OCI-M2 (cell line): ENCODE data around the gene MSI2.

Experiments
- DNase-seq: peaks from one replicate; lab custom pipeline; 2025; ENCODE audit not compliant: unreplicated experiment; lab: John Stamatoyannopoulos, UW

MSI2 gene

DNA sequence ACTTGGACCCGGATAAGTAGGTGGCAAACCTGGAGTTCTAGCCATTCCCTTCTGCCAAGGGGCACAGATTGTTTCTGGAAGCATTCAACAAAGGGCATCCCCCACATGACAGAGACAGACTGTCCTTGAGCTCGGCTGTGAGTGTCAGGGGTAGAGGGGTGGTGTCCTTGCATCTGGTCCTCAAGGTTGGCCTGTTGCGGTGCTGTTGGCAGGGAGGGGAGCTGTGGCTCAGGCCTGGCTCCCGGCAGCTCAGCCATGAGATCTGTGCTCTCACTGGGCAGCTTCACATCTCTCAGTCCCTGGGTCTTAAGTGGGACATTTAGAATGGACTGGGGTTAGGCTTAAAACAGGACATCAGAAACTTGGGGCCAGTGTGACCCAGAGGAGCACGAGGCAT, 468.4 kb downstream of the MSI2 start:
- no peak for DNase-seq

DNA sequence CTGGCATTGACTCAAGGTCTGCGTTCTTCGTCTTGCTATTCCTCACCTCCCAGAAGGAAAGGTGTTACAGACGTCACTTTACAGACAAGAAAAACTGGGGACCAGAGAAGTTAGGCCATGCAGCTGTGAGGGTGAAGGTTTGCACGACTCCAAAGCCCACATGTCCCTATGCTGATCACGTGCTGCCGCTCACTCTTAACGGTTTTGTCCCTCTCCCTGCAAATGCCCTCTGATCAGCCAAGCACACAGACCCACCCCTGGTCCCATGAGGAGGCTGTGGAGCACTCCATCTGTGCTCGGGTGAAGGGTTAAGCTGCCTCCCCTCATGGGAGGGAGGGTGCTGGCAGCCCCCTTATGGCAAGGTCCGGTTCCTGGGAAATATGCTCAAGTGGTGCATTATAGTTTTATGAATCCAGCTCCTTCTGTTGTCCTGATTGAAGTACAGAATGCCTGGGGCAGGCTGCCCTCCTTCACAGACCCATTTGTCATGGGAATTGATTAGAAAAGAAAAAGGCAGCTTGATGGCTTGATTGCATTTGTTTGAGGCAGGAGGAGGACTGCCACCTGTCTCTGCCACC, 470.0 kb downstream of the MSI2 start:
- no peak for DNase-seq

DNA sequence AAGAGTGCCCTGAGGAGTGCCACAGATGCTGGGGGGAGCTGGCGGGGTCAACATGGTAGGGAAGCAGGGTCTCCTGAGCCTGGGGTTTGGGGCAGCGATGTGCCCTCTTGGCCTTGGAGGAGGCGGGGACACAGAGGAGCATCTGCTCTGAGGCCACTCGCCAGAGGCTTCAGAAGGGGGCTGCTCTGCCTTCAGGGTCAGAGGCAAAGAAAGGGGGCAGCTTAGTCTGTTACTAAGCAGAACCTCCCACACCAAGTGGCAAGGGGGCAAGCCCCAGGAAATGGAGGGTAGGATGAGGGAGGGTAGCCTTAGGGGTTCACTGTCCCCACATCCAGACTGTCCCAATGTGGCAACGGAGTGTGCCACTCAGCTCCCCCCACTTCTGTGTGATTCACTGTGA, 470.5 kb downstream of the MSI2 start:
- no peak for DNase-seq

DNA sequence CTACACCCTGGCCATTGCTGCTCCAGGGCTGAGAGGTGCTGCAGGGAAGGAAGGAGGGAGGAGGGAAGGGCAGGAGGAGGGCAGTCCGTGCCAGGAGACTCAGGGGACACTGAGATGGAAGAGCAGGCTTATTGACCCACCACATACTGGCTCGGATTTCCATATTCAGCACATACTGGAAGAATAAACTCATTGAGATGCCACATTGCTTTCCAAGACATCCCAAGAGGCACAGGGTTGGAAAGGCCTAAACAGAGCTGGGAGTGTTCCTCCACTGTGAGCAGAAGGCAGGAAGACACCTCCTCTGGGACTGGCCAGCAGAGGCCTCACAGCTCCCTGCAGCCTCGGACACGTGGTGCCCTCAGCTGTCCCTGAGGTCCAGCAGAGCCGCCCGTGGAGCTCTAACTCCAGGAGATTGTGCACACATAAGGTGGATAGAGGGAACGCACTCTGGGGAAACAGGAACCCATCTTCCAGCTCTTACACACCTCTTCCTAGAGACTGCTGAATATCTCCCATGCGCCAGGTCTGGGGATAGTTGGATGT, 471.4 kb downstream of the MSI2 start:
- no peak for DNase-seq

DNA sequence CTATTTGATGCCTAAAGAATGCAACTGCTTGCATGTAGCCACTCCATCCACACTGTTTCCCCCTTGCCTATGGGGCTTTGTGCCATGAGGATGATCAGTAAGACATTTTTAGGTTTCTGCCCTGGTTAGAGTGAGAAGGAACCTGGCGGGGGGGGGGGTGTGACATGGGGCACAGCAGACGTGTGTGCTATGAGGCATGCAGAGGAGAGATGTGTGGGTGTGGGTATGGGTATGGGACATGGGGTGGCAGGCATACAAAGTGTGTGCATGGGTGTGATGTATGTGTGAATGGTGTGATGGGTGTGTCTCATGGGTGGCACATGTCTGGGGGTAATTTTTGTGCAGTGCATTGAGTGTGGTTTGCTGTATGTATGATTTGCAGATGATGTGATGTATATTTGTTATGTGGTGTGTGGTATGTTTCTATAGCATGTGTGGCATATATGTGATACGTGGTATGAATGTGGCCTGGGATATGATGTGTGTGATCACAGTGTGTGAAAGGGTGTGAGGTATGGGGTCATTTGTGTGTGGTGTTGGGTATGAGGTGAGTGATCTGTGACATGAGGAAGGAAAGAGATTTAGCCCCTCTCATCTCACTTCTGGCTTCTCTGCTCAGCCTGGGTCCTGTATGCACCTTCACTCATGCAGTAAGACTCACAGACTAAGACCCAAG, 473.8 kb downstream of the MSI2 start:
- DNase-seq = no peak

DNA sequence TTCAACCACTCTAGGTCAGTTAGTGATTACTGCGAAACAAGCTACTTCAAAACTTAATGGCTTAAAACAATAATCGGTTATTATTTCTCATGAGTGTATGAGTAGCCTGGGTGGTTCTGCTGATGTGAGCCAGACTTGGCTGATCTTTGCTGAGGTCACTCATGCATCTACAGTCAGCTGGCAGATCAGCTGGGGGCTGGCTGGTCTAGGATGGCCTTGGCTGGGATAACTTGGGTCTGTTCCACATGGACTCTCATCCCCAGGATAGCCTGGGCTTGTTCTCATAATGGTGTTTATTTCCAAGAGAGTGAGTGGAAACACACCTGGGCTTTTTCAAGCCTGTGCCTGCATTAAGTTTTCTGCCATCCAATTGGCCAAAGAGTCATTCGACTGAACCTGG, 475.7 kb downstream of the MSI2 start:
- no peak for DNase-seq

DNA sequence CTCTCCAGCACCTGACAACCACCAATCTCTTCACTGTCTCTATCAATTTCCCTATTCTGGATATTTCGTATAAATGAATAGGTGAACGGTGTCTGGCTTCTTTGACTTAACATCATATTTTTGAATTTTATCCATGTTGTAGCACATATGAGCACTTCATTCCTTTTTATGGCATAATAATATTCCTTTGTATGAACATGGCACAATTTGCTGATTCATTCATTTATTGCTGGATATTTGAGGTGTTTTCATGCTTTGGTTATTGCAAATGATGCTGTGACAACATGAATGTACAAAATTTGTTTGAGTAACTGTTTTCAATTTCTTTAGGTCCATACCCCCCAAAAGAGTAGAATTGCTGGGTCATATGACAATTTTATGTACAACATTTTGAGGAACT, 476.8 kb downstream of the MSI2 start:
- DNase-seq = no peak
